ENCODE results near the gene NFIC.

GRCh38 chr19:3492919-3493318 lies 126.5 kb downstream of the NFIC start:
- no peak for TF ChIP-seq CTCF (IDR thresholded peaks at IDR 0.05; ENCODE audit: low read length)
- no peak for TF ChIP-seq EZH2phosphoT487 (IDR thresholded peaks at IDR 0.05; ENCODE audit: low read length)
- no peak for TF ChIP-seq EZH2 (optimal IDR thresholded peaks at IDR 0.05; ENCODE audit: low read depth, low read length)

Measured in MM.1S (cell line).